Right kidney (tissue), 1 donor: ENCODE data around the gene CCDC40.
A peak's percentile ranks its signal among the peaks of the same experiment; 100 is the strongest.
"Not testable (repeated sequence)": the region's sequence is repeated elsewhere in the genome, so short reads cannot be mapped to it uniquely, and the experiment has no call there.

Experiments used
- DNase-seq: peaks from one replicate; pipeline ENCODE4 v3.0.0-alpha.2; 2016

Gene CCDC40

DNA sequence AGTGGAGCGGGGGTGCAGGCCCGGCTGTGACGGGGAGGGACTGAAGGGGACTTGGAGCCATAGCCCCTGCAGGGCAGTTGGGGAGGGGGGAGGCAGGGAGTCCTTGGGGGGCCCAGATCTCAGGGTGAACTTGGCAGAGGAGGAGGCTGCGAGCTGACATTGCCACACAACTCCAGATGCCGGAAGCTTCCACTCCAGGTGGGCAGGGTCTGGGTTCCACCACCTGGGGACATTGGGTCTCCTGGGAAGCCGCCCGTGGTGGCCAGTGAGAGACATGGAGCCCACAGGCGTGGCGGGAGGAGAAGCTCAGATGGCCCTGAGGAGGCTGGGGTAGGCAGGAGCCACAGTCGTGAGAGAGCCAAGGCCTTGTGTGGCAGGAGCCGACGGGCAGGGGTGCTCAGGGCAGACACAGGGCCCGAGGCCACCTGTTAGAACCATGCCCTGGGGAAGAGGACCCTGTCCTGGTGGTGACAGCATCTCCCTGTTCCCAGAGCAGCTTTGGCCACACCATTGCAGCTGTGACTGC lies 46.8 kb downstream of the CCDC40 start:
- DNase-seq = no peak

DNA sequence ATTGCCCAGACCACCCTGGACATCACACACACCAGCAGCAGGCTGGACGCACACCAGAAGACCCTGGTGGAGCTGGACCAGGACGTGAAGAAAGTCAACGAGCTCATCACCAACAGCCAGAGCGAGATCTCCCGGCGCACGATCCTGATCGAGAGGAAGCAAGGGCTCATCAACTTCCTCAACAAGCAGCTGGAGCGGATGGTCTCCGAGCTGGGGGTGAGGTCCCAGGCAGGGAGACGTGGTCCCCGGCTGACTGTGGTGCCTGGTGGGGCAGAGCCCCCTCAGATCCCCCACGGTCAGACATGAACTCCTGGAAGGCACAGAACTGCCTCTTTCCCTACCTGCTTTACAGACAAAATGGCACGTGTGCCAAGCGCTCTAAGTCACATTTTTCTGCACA lies 48.3 kb downstream of the CCDC40 start:
- DNase-seq = no peak

GRCh38 chr17:80086081-80086480 lies 49.6 kb downstream of the CCDC40 start:
- no peak for DNase-seq

DNA sequence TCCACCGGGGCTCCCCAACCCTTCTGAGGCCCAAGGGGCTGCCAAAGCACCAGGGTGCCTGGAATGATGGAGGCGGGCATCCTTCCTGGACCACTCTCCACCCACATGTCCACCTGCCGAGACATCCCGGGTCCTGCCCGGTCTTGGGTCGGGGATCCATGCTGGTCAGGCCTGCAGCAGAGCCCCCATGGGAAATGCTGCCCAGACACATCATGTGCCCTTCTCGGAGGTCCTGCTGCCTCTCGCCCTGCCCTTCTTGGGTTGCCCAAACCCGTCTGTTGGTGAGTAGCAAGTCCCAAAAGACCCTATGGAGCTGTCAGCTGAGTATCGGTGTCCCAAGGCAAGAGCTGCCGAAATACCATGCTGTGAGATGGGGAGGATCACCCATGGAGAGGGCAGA lies 50.2 kb downstream of the CCDC40 start:
- DNase-seq = no peak

DNA sequence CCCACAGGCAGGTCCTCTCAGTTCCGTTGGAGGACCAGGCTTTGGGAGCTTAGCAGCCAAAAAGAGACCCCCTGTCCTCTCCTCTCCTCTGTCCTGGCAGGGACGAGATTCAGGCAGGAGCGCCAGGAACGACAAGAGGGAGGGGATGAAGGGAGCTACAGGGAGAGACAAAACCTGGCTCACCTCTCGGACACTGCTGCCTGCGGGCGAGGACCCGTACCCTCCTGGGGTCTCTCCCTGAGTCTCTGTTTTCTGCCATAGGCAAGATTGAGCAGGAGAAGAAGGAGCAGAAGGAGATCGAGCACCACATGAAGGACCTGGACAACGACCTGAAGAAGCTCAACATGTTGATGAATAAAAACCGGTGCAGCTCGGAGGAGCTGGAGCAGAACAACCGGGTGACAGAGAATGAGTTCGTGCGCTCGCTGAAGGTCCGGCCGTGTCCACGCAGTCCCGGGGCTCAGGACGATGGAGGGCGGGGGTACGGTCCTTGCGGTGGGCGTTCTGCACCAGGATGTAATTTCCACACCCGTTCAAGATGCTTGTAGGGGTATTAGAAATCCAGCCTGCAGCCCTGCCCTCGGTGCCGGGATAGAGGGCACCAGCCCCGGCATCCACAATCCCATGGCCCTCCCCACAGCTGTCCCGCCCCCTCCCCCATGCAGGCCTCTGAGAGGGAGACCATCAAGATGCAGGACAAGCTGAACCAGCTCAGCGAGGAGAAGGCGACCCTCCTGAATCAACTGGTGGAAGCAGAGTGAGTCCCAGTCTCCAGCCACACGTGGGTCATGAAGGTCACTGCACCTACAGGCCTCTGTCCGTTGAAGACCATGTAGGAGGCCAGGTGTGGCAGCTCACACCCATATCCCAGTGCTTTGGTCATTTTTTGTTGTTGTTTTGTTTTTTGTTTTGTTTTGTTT lies 51.2 kb downstream of the CCDC40 start:
- no peak for DNase-seq

DNA sequence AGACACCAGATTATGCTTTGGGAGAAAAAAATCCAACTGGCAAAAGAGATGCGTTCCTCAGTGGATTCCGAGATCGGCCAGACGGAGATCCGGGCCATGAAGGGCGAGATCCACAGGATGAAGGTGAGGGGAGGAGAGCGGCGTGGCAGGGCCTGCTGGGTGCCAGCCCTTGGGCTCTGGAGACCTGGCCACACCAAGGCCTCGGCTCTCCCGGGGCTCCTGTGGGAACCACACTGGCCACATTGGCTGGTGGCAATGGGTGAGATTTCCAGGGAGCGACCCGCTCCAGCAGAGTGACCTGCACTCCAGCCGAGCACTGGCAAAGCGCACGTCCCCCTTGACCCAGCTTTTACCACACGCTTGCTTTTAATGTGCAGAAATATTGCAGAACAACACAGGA lies 53.3 kb downstream of the CCDC40 start:
- DNase-seq = no peak

DNA sequence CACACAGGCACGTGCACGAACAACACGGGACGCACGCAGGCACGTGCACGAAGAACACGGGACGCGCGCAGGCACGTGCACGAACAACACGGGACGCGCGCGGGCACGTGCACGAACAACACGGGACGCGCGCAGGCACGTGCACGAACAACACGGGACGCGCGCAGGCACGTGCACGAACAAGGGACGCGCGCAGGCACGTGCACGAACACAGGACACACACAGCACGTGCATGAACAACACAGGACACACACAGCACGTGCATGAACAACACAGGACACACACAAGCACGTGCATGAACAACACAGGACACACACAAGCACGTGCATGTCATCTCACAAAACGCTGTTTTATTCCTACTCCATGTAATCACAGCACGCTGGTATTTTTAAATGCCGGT lies 53.7 kb downstream of the CCDC40 start:
- not testable (repeated sequence) for DNase-seq

DNA sequence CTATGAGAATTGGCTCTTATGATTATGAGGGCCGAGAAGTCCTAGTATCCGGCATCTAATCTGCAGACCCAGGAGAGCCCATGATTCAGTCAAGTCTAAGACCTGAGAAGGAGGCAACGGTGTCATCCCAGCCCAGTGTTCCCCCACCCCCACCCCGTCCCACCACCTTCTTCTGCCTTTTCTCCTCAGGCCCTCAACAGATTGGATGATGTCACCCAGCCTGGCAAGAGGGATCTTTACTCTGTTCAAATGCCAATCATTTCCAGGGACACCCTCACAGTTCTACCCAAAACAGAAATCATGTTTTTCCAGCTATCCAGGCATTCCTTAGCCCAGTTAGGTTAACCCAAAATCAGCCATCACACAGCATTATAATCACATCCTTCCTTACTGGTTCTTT lies 54.9 kb downstream of the CCDC40 start:
- no peak for DNase-seq

DNA sequence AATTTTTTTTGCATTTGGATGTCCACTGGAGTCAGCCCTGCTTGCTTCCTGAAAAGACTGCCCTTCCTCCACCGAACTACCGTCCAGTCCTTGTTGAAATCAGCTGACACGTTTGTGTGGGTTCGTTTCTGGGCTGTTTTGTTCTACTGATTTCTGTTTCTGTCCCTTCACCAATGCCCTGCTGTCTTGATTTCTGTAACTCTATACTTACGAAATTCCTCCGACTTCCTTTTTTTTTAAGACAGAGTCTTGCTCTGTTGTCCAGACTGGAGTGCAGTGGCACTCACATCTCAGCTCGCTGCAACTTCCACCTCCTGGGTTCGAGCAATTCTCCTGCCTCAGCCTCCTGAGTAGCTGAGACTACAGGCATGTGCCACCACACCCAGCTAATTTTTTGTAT lies 56.5 kb downstream of the CCDC40 start:
- no peak for DNase-seq

DNA sequence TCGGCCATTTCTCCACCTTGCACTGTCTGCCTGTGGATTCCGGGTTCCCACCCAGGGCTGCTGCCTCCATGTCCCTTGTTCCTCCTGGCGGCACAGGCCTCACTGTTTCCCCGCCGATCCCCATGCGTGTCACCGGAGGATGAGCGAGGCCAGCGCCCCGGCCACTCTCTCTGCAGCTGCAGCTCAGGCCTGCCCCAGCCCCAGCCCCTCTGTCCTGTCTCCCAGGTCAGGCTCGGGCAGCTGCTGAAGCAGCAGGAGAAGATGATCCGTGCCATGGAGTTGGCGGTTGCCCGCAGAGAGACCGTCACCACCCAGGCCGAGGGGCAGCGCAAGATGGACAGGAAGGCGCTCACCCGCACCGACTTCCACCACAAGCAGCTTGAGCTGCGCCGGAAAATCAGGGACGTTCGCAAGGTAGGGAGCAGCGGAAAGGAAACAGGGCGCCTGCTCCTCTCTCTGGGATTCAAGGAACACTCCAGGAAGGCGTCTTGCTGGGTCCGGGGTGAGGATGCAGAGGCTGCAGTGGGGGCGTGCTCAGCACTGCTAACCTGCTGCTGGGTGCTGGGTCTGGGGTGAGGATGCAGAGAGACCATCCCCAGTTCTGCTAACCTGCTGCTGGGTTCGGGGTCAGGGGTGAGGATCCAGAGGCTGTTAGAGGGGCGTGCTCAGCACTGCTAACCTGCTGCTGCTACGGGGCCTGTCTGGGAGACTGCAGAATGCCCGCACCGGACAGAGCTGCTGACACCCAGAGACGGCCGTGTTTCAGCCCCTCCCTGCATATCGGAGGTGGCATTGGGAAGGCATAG lies 58.8 kb downstream of the CCDC40 start:
- no peak for DNase-seq

GRCh38 chr17:80095844-80096475 lies 59.5 kb downstream of the CCDC40 start:
- no peak for DNase-seq

DNA sequence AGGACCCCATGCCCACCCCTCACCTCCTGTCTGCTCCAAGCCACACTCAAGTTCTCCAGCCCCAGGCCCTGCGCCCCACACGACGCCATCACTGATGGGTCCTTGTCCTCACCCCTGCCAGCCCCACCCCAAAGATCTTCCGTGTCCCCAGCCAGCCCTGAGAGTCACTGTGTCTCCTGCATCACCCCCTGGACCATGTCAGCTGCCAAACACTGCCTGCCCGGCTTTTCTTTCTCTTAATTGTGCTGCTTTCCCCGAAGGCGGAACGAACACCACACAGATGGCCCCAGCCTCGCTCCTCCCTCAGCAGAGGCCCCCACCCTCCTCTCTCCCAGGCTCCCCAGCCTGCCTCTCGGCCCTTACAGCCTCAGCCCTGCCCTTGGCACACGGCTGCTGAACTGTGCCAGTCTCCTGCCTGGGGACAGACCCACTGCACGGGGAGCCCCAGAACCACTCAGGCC lies 60.1 kb downstream of the CCDC40 start:
- no peak for DNase-seq

GRCh38 chr17:80097127-80097621 lies 60.7 kb downstream of the CCDC40 start:
- no peak for DNase-seq

DNA sequence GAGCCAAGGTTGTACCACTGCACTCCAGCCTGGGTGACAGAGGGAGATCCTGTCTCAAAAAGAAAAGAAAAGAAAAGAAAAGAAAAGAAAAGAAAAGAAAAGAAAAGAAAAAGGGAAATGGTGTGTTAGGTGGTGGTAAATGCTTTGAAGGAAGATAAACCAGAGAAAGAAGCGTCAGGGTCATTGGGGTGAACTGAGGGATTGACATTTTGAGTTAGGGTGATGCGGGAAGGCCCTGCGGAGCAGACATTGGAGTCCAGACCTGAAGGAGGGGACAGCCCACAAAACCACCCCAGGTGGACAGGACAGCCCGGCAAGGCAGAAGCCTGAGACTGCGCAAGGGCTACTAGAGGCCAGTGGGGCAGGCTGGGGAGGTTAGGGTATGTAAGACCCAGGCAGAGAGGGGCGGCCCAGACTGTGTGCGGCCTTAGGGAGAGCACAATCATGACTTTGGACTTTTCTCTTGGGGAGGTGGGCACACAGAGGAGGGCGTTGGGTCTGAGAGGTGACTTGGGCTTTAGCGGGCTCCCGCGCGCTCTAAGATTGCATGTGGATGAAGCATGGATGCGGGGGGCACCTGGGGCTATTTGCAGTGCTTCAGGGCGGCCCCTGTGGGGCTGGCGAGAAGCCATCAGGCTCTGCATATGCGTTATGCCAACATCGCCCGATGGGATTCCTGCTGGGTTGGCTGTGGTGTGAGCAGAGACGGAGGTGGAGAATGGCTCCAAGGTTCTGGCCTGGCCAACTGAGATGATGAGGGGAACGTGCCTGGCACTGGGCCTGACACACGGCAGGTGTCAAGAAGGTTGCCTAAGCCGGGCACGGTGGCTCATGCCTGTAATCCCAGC lies 61.6 kb downstream of the CCDC40 start:
- DNase-seq = no peak

DNA sequence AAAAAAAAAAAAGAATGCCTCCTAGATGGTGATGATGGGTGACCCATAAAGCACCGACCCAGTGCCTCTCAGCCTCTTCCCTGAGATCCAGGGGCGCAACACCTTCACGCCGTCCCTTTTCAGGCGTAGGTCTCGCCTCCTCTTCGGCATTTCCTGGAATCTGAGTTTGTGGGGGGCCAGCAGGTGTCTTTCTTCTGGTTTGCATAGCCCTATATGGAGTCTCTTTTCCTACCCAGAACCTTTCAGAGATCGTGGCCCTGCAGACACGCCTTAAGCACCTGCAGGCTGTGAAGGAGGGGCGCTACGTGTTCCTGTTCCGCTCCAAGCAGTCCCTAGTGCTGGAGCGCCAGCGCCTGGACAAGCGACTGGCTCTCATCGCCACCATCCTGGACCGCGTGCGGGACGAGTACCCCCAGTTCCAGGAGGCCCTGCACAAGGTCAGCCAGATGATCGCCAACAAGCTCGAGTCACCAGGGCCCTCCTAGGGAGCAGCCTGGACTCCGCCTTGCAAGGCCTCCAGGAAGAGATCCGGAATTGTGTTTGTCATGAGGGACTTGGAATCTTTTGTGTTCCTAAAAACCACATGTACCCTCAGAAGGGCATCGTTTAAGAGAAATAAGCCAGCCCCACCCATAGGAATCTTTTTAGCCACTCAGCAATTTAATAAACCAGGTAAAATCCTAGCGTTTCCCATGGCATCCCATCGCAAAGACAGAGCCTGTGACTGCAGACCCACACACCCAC lies 63.0 kb downstream of the CCDC40 start:
- DNase-seq = no peak

- no peak for DNase-seq
These were observed 63.5 kb downstream of the CCDC40 start for GRCh38 chr17:80100035-80100323.

- DNase-seq = peak; percentile 97
These were observed 64.8 kb downstream of the CCDC40 start, which contains the start of gene GAA for GRCh38 chr17:80101011-80101945. Gene GAA (plus strand): TSS chr17:80101581. CDS start chr17:80104587, 3,006 bp downstream.

DNA sequence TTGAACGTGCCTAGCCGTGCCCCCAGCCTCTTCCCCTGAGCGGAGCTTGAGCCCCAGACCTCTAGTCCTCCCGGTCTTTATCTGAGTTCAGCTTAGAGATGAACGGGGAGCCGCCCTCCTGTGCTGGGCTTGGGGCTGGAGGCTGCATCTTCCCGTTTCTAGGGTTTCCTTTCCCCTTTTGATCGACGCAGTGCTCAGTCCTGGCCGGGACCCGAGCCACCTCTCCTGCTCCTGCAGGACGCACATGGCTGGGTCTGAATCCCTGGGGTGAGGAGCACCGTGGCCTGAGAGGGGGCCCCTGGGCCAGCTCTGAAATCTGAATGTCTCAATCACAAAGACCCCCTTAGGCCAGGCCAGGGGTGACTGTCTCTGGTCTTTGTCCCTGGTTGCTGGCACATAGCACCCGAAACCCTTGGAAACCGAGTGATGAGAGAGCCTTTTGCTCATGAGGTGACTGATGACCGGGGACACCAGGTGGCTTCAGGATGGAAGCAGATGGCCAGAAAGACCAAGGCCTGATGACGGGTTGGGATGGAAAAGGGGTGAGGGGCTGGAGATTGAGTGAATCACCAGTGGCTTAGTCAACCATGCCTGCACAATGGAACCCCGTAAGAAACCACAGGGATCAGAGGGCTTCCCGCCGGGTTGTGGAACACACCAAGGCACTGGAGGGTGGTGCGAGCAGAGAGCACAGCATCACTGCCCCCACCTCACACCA lies 65.7 kb downstream of the CCDC40 start:
- DNase-seq = peak; percentile 68
